MM.1S (cell line): ENCODE measurements around the gene CNTN5.

Experiments used
- DNase-seq: peaks from one replicate; pipeline ENCODE4 v3.0.0-alpha.2; 2015
- H2AFZ ChIP-seq: fragments of 300-600 bp; sonication (generic); 2 replicates; pipeline ENCODE4 v1.6.0; 2016; ENCODE audit warnings: antibody characterized with exemption, low read length
- H3F3A ChIP-seq: fragments of 300-600 bp; sonication (generic); 2 replicates; pipeline ENCODE4 v1.6.1; 2016; ENCODE audit warnings: mild to moderate bottlenecking, antibody characterized with exemption, low read length, moderate library complexity, mixed read lengths; ENCODE audit not compliant: insufficient read depth
- H3K27ac ChIP-seq: fragments of 300-600 bp; sonication (generic); 2 replicates; pipeline ENCODE4 v1.5.1; 2016; ENCODE audit warnings: mild to moderate bottlenecking, low read length
- H3K27me3 ChIP-seq: fragments of 300-600 bp; sonication (generic); replicated peaks from 2 replicates; pipeline ENCODE4 v1.6.0; 2016; ENCODE audit warnings: low read length; ENCODE audit not compliant: insufficient read depth
- H3K36me3 ChIP-seq: fragments of 300-600 bp; sonication (generic); replicated peaks from 2 replicates; pipeline ENCODE4 v1.6.1; 2016; ENCODE audit warnings: mild to moderate bottlenecking, low read length, mixed read lengths; ENCODE audit not compliant: insufficient read depth
- H3K4me1 ChIP-seq: fragments of 300-600 bp; sonication (generic); 2 replicates; pipeline ENCODE4 v1.6.1; 2016; ENCODE audit warnings: low read length, mixed read lengths
- H3K4me2 ChIP-seq: fragments of 300-600 bp; sonication (generic); 2 replicates; pipeline ENCODE4 v1.6.0; 2016; ENCODE audit warnings: low read depth, low read length
- H3K4me3 ChIP-seq: fragments of 300-600 bp; sonication (generic); 2 replicates; pipeline ENCODE4 v1.5.1; 2016; ENCODE audit warnings: low read length, mixed read lengths
- H3K79me2 ChIP-seq: fragments of 300-600 bp; sonication (generic); 2 replicates; pipeline ENCODE4 v1.6.1; 2016; ENCODE audit warnings: mixed run types, low read length, mixed read lengths
- H3K9ac ChIP-seq: fragments of 300-600 bp; sonication (generic); 2 replicates; pipeline ENCODE4 v1.6.1; 2016; ENCODE audit warnings: low read length, mixed read lengths
- H3K9me2 ChIP-seq: fragments of 300-600 bp; sonication (generic); replicated peaks from 2 replicates; pipeline ENCODE4 v1.6.1; 2016; ENCODE audit warnings: mild to moderate bottlenecking, low read length, mixed read lengths; ENCODE audit not compliant: insufficient read depth
- H3K9me3 ChIP-seq: fragments of 300-600 bp; sonication (generic); replicated peaks from 2 replicates; pipeline ENCODE4 v1.6.1; 2016; ENCODE audit warnings: mild to moderate bottlenecking, low read length, mixed read lengths; ENCODE audit not compliant: insufficient read depth
- H4K20me1 ChIP-seq: fragments of 300-600 bp; sonication (generic); 2 replicates; pipeline ENCODE4 v1.6.1; 2016; ENCODE audit warnings: mild to moderate bottlenecking, low read length, moderate library complexity, mixed read lengths; ENCODE audit not compliant: insufficient read depth
- EZH2 ChIP-seq: fragments of 300-600 bp; sonication (generic); optimal IDR thresholded peaks from 2 replicates; pipeline ENCODE3; 2017; ENCODE audit warnings: low read depth, mild to moderate bottlenecking, antibody characterized with exemption, low read length, mixed read lengths
- EZH2phosphoT487 ChIP-seq: fragments of 300-600 bp; sonication (generic); IDR thresholded peaks from 2 replicates; pipeline ENCODE4 v1.6.1; 2018; ENCODE audit warnings: antibody characterized with exemption, low read length
- TF ChIP-seq, protein P1 (sequence below): fragments of 300-600 bp; sonication (generic); IDR thresholded peaks from 2 replicates; pipeline ENCODE4 v1.5.1; 2016; ENCODE audit warnings: antibody characterized with exemption, low read length, mixed read lengths

CNTN5 gene

DNA sequence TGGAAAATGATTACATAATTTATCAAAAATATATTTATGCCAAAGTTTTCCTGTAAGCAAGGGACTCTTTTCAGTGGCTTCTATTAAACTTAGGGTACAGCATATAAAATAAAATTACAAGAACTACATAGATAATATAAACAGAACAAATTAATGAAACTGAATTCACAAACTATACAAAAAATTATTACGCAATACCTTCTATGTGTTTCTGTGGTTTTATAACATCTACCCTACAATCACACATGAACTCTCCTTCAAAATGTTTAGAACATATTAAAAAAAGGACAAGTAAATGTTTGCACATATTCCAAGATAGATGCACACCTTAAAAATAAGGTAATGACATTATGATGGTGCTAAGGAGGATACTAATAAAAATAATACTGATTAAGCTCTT lies 235.9 kb downstream of the CNTN5 start:
- Histone ChIP-seq H3K9me2 (no peaks in the 10 kb centered on the region), H3K27ac (no peak overlapping the region), H3K4me1 (no peaks in the 10 kb centered on the region), H3K9ac (no peak overlapping the region), H3K79me2 (no peaks in the 10 kb centered on the region), H3K4me3 (no peak overlapping the region), H3K36me3 (no peaks in the 10 kb centered on the region), H3F3A (no peaks in the 10 kb centered on the region), H3K27me3 (no peaks in the 10 kb centered on the region), H3K4me2 (no peak overlapping the region), H2AFZ (no peak overlapping the region), H4K20me1 (no peaks in the 10 kb centered on the region), H3K9me3 (no peaks in the 10 kb centered on the region)
- DNase-seq = no peak
- TF ChIP-seq, protein P1, sequence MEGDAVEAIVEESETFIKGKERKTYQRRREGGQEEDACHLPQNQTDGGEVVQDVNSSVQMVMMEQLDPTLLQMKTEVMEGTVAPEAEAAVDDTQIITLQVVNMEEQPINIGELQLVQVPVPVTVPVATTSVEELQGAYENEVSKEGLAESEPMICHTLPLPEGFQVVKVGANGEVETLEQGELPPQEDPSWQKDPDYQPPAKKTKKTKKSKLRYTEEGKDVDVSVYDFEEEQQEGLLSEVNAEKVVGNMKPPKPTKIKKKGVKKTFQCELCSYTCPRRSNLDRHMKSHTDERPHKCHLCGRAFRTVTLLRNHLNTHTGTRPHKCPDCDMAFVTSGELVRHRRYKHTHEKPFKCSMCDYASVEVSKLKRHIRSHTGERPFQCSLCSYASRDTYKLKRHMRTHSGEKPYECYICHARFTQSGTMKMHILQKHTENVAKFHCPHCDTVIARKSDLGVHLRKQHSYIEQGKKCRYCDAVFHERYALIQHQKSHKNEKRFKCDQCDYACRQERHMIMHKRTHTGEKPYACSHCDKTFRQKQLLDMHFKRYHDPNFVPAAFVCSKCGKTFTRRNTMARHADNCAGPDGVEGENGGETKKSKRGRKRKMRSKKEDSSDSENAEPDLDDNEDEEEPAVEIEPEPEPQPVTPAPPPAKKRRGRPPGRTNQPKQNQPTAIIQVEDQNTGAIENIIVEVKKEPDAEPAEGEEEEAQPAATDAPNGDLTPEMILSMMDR = no peak
- no peak for TF ChIP-seq EZH2
- no peak for TF ChIP-seq EZH2phosphoT487

DNA sequence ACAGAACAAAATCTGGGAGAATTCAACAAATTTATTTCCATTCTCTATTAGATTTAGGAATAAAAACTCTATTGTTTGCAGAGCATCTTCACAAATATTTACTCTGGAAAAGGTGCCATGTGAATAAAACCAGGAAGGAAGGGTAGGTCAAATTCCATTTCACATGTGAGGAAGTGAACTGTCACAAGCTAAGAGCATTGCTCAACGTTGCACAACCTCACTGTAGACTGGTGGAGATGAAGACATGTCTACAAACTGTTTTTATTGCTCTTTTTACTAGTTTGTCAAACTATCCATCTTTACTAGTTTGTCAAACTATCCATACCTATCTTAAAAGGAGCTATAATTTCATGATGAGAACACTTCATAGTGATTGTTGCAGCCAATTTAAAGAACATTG lies 236.4 kb downstream of the CNTN5 start:
- Histone ChIP-seq H3K36me3 (no peaks in the 10 kb centered on the region), H3F3A (no peaks in the 10 kb centered on the region), H4K20me1 (no peaks in the 10 kb centered on the region), H3K4me3 (no peak overlapping the region), H3K9me2 (no peaks in the 10 kb centered on the region), H2AFZ (no peak overlapping the region), H3K79me2 (no peaks in the 10 kb centered on the region), H3K27ac (no peak overlapping the region), H3K4me1 (no peaks in the 10 kb centered on the region), H3K9me3 (no peaks in the 10 kb centered on the region), H3K27me3 (no peaks in the 10 kb centered on the region), H3K9ac (no peak overlapping the region), H3K4me2 (no peak overlapping the region)
- TF ChIP-seq, protein P1 = no peak
- TF ChIP-seq EZH2 (no peak), EZH2phosphoT487 (no peak)
- no peak for DNase-seq

DNA sequence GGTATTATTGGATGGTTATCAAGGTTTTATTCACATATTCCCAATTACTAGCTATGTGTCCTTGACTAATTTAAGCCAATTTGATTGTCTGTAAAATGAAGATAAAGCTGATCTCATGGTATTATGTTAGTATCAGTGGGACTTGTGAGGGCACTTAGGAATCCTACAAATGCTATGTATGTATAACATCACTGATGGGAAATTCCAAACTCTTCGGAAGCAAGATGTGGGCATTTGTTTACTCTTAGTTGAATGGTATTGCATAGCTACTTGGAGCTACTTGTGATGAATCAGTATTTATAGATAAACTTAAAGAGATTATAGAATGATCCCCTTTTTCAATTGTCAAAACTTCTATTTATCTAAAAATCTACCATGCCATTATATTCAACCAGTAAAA lies 239.9 kb downstream of the CNTN5 start:
- Histone ChIP-seq H3K36me3 (no peaks in the 10 kb centered on the region), H3K4me3 (no peak overlapping the region), H4K20me1 (no peaks in the 10 kb centered on the region), H3K27me3 (no peaks in the 10 kb centered on the region), H2AFZ (no peak overlapping the region), H3K27ac (no peak overlapping the region), H3K79me2 (no peaks in the 10 kb centered on the region), H3K4me2 (no peak overlapping the region), H3K9ac (no peak overlapping the region), H3K4me1 (no peaks in the 10 kb centered on the region), H3K9me2 (no peaks in the 10 kb centered on the region), H3F3A (no peaks in the 10 kb centered on the region), H3K9me3 (no peaks in the 10 kb centered on the region)
- DNase-seq = no peak
- TF ChIP-seq, protein P1 = no peak
- TF ChIP-seq EZH2 (no peak), EZH2phosphoT487 (no peak)
